Measurements from ENCODE around the gene NFS1.

GRCh38 chr20:35663516-35664465, 35.4 kb downstream of the NFS1 start:
- TF ChIP-seq CTCF (conservative IDR thresholded peaks at IDR 0.05; ENCODE audit: low read length) (no peak; the same call in 1 of the 2 replicates), EZH2phosphoT487 (IDR thresholded peaks at IDR 0.05; ENCODE audit: borderline replicate concordance, low read depth, low read length) (no peak)

All from OCI-LY7 (cell line).